ENCODE data around the gene COMTD1. TPM values are rescaled to one million over a fixed set of nuclear protein-coding genes. Genes with fewer than 3 reads are reported as not detected.

The COMTD1 gene
- total and polyA plus RNA-seq, 10 of the 15 experiments (the other 5 are each of a cell fraction or from before 2014, with no cell fraction given), result 0.39 to 64.3 (median 26.0) TPM

GRCh38 chr10:75229971-75230370 lies 5.8 kb downstream of the COMTD1 start:
- no peak for ATAC-seq
- ChIA-PET POLR2A (interaction anchor here (1.0 to 5.1 kb wide), 2 partner anchors 20 to 118 kb away, joined by 3 to 21 read pairs; partner anchors contain the start of genes SAMD8 and VDAC2), RAD21 (ENCODE audit: unreplicated experiment) (interaction anchor here (0.6 to 2.8 kb wide), 6 partner anchors 20 to 546 kb away, joined by 3 to 17 read pairs (median 6); partner anchors contain the start of gene VDAC2), SMC1A (ENCODE audit: uncharacterized antibody, unreplicated experiment) (interaction anchor here (0.9 to 3.4 kb wide), 12 partner anchors 8 to 985 kb away, joined by 3 to 21 read pairs (median 4); no protein-coding TSS in a partner anchor), CTCF (interaction anchor here (0.7 to 14.5 kb wide), 17 partner anchors 7 to 986 kb away, joined by 3 to 207 read pairs (median 6); partner anchors contain the start of gene VDAC2)
- H3K27me3 ChIP-seq (replicated peaks in 1 of 2; ENCODE audit: control insufficient read depth in 2 of 2, insufficient read depth in 2 of 2, low read length in 1 of 2), result no peaks in the 10 kb centered on the region
- H4K20me1 ChIP-seq (ENCODE audit: control insufficient read depth, insufficient read depth), result peaks cover 2% of the 10 kb centered on the region; the same call in 1 of the 2 replicates
- H3K36me3 ChIP-seq (ENCODE audit: control insufficient read depth in 2 of 2, insufficient read depth in 2 of 2, low read length in 1 of 2), result peaks cover 21 to 39% of the 10 kb centered on the region in 2 experiments
- intact Hi-C loops (cut with micrococcal nuclease; ENCODE audit: unreplicated experiment), result loop anchor here (2.0 to 5.0 kb wide), 2 partner anchors 19 to 1343 kb away; partner anchors contain the start of gene VDAC2
- no TSS peak for BruUV-seq (replicated peaks)
- no peak overlapping the region for H3K9ac ChIP-seq (ENCODE audit: control insufficient read depth, insufficient read depth, low read length)
- no peak for FAIRE-seq
- no peaks in the 10 kb centered on the region for H3K9me3 ChIP-seq (replicated peaks; ENCODE audit: control insufficient read depth, insufficient read depth, low read length)
- no peak for DNase-seq (ENCODE audit: low read depth, low spot score)
- 81% methylated on average over 3 of the region's 3 CpGs for WGBS (ENCODE audit: insufficient coverage, insufficient replicate concordance, low lambda C conversion rate, missing lambda C conversion rate)
- H3K4me2 ChIP-seq (ENCODE audit: control insufficient read depth, insufficient read depth), result no peak overlapping the region
- H3K4me3 ChIP-seq, result no peak overlapping the region
- H3K27ac ChIP-seq (ENCODE audit: control insufficient read depth, insufficient read depth), result no peak overlapping the region
- peaks cover 27% of the 10 kb centered on the region for H3K79me2 ChIP-seq (ENCODE audit: control insufficient read depth, insufficient read depth, low read length)
- TF ChIP-seq RBBP5 (conservative IDR thresholded peaks at IDR 0.05), result no peak
- no peak for TF ChIP-seq POLR2A (IDR thresholded peaks at IDR 0.05; ENCODE audit: low read depth, low read length)
- in situ Hi-C loops (cut with MboI), result loop anchor here (5.0 to 10.0 kb wide), 3 partner anchors 118 to 1345 kb away; partner anchors contain the start of gene SAMD8
- no peak overlapping the region for H2AFZ ChIP-seq (ENCODE audit: control insufficient read depth, low read depth, low read length)
- H3K4me1 ChIP-seq (ENCODE audit: control insufficient read depth, insufficient read depth, low read length), result peaks cover 9% of the 10 kb centered on the region

- intact Hi-C loops (cut with micrococcal nuclease; ENCODE audit: unreplicated experiment), result no loop called here
- Histone ChIP-seq H3K4me2 (ENCODE audit: control insufficient read depth, insufficient read depth) (no peak overlapping the region), H3K36me3 (ENCODE audit: control insufficient read depth in 2 of 2, insufficient read depth in 2 of 2, low read length in 1 of 2) (peaks cover 20 to 45% of the 10 kb centered on the region in 2 experiments), H3K27ac (ENCODE audit: control insufficient read depth, insufficient read depth) (no peak overlapping the region), H3K9me3 (replicated peaks; ENCODE audit: control insufficient read depth, insufficient read depth, low read length) (no peaks in the 10 kb centered on the region), H2AFZ (ENCODE audit: control insufficient read depth, low read depth, low read length) (no peak overlapping the region), H3K27me3 (replicated peaks in 1 of 2; ENCODE audit: control insufficient read depth in 2 of 2, insufficient read depth in 2 of 2, low read length in 1 of 2) (no peaks in the 10 kb centered on the region), H3K9ac (ENCODE audit: control insufficient read depth, insufficient read depth, low read length) (no peak overlapping the region), H3K79me2 (ENCODE audit: control insufficient read depth, insufficient read depth, low read length) (peaks cover 32% of the 10 kb centered on the region), H3K4me3 (no peak overlapping the region), H3K4me1 (ENCODE audit: control insufficient read depth, insufficient read depth, low read length) (peaks cover 8% of the 10 kb centered on the region), H4K20me1 (ENCODE audit: control insufficient read depth, insufficient read depth) (peaks cover 2% of the 10 kb centered on the region; the same call in 1 of the 2 replicates)
- DNase-seq (ENCODE audit: low read depth, low spot score) (no peak), FAIRE-seq (no peak), ATAC-seq (no peak)
- ChIA-PET SMC1A (ENCODE audit: uncharacterized antibody, unreplicated experiment) (interaction anchor here (0.7 to 1.4 kb wide), 4 partner anchors 12 to 46 kb away, joined by 3 to 5 read pairs (median 3); no protein-coding TSS in a partner anchor), CTCF (interaction anchor here (0.8 to 14.5 kb wide), 6 partner anchors 11 to 66 kb away, joined by 3 to 207 read pairs (median 10); no protein-coding TSS in a partner anchor), RAD21 (ENCODE audit: unreplicated experiment) (interaction anchor here (2.8 kb wide), 1 partner anchor 41 kb away, joined by 12 read pairs; no protein-coding TSS in a partner anchor), POLR2A (interaction anchor here (5.1 kb wide), 1 partner anchor 18 kb away, joined by 21 read pairs; the partner anchor contains the start of gene VDAC2)
- in situ Hi-C loops (cut with MboI), result no loop called here
- no TSS peak for BruUV-seq (replicated peaks)
- 37% methylated on average over 4 of the region's 4 CpGs for WGBS (ENCODE audit: insufficient coverage, insufficient replicate concordance, low lambda C conversion rate, missing lambda C conversion rate)
- TF ChIP-seq POLR2A (IDR thresholded peaks at IDR 0.05; ENCODE audit: low read depth, low read length) (no peak), PAX8 (IDR thresholded peaks at IDR 0.05) (no peak), ZBTB11 (CRISPR knock-in tag; IDR thresholded peaks at IDR 0.05) (no peak), MYB (IDR thresholded peaks at IDR 0.05; ENCODE audit: borderline replicate concordance, low read depth, low read length) (no peak), ZBTB4 (CRISPR knock-in tag; IDR thresholded peaks at IDR 0.05) (no peak), EP300 (IDR thresholded peaks at IDR 0.05; ENCODE audit: borderline replicate concordance in 1 of 2, control insufficient read depth in 1 of 2, low read depth in 2 of 2, low read length in 2 of 2) (no peak), MXI1 (IDR thresholded peaks at IDR 0.05; ENCODE audit: low read depth, low read length) (no peak), SIX5 (IDR thresholded peaks at IDR 0.05; ENCODE audit: low read depth, low read length, severe bottlenecking) (no peak)
Measured at GRCh38 chr10:75228834-75229233, 6.9 kb downstream of the COMTD1 start.

All from GM12878 (cell line).